Stimulated activated CD4-positive, alpha-beta T cell treated with anti-CD3 and anti-CD28 coated beads, Interleukin-1b, Interleukin-23, amount 100 ng/mL, for 24 hours (primary cell): ENCODE measurements around the gene CNTN2.

Source experiments
- DNase-seq, 4 experiments: peaks; one replicate each; pipeline ENCODE4 v3.0.0-alpha.2; 2020; ENCODE audit warnings: low read depth in 4 of 4, low spot score in 1 of 4

CNTN2 gene

GRCh38 chr1:205054013-205054412 is 11.0 kb downstream of the CNTN2 start:
- DNase-seq: no peak

- no peak for DNase-seq
These were observed 13.2 kb downstream of the CNTN2 start for GRCh38 chr1:205056188-205056611.

- DNase-seq: no peak
These were observed 14.1 kb downstream of the CNTN2 start for GRCh38 chr1:205056956-205057568.

GRCh38 chr1:205057808-205058575 is 15.0 kb downstream of the CNTN2 start:
- DNase-seq: no peak

- no peak for DNase-seq
These were observed 15.8 kb downstream of the CNTN2 start for GRCh38 chr1:205058853-205059252.

- no peak for DNase-seq
These were observed 16.6 kb downstream of the CNTN2 start for GRCh38 chr1:205059660-205060059.

- DNase-seq: no peak
These were observed 17.7 kb downstream of the CNTN2 start for GRCh38 chr1:205060746-205061145.

GRCh38 chr1:205061227-205061626 is 18.2 kb downstream of the CNTN2 start:
- no peak for DNase-seq

- peak; percentile 34 to 61 (median 46) for DNase-seq
These were observed 18.7 kb downstream of the CNTN2 start for GRCh38 chr1:205061665-205062069.

GRCh38 chr1:205062319-205062718 is 19.3 kb downstream of the CNTN2 start:
- DNase-seq: no peak

GRCh38 chr1:205062895-205063294 is 19.9 kb downstream of the CNTN2 start:
- no peak for DNase-seq

GRCh38 chr1:205064301-205064700 is 21.3 kb downstream of the CNTN2 start:
- no peak for DNase-seq

GRCh38 chr1:205064741-205065316 is 21.8 kb downstream of the CNTN2 start:
- no peak for DNase-seq

- DNase-seq: no peak
These were observed 22.7 kb downstream of the CNTN2 start for GRCh38 chr1:205065666-205066065.

GRCh38 chr1:205066141-205066818 is 23.3 kb downstream of the CNTN2 start:
- no peak for DNase-seq

- DNase-seq: no peak
These were observed 24.0 kb downstream of the CNTN2 start for GRCh38 chr1:205067031-205067430.

- DNase-seq: no peak
These were observed 25.0 kb downstream of the CNTN2 start for GRCh38 chr1:205068001-205068400.

GRCh38 chr1:205068457-205069040 is 25.5 kb downstream of the CNTN2 start:
- DNase-seq: no peak

GRCh38 chr1:205069371-205070125 is 26.5 kb downstream of the CNTN2 start:
- no peak for DNase-seq

GRCh38 chr1:205071028-205071409 is 28.0 kb downstream of the CNTN2 start:
- no peak for DNase-seq

GRCh38 chr1:205071801-205072200 is 28.8 kb downstream of the CNTN2 start:
- DNase-seq: no peak
